HG02973 (cell line): Measurements from ENCODE around the gene PNPLA7.

ENCODE experiments used
- ATAC-seq: cut with Tn5 transposase; IDR thresholded peaks from one replicate; pipeline ENCODE4 v1.9.1; 2021; ENCODE audit warnings: moderate library complexity; ENCODE audit not compliant: unreplicated experiment

The PNPLA7 gene

DNA sequence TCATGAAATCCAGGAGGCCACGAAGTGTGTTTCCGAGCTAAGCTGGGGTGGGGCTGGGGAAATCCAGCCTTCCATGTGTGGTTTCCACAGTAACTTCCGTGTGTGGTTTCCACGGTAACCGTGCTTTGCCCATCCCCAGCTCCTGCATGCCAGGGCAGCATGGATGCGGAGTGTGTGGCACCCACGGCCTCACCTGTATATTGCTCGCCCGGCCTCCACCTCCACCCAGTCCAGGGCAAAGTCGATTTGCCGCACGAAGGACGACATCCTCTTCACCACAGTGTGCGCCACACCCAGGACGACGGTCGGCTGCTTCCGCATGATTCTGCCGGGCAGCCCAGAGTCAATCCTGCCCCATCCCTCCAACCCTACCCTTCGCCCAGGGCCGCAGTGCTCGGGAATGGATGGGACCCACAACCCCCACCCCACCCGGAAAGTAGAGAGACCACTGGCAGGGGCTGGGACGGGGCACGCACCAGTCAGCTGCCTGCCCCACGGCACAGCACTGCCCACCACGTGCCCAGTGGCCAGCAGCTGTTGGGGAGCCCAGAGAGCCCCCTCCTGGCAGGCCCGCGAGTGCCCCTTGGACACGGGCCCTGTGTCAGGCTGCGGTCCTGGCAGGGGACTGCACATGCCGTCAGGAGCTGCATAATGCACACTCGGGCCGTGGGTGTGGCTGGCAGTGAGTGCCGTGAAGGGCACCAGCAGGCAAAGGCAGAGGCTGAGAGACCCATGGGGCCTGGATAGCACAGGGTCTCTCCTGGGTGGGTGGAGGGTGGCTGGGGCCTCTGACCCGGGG is 52.1 kb downstream of the PNPLA7 start:
- no peak for ATAC-seq

DNA sequence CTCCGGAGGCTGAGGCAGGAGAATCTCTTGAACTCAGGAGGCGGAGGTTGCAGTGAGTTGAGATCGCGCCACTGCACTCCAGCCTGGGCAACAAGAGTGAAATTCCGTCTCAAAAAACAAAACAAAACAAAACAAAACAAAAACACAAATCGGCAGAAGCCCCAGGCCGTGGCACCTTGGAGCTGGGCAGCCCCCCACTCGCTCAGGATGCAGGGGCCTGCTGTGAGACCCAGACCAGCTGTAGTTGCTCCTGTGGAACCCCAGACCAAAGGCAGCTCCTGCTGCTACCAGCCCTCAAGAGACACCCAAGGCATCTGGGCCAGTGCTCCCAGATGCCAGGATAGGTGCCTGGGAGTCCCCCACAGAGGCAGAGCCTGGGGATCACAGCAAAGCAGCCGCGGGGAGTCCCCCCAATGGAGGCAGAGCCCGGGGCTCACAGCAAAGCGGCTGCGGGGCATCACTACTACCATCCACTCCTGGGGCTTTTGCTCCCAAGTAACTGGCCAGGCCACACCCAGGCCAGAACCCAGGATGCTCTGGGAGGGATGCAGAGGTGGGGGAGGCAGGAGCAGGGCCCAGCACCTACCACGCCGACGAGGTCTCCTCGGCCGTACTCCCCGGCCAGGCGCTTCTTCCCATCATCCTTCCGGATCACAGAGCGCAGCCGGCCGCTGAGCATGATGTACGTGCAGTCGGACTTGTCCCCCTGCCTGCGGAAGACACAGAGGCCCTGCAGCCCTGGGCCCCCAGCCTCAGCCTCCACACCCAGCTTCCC is 53.4 kb downstream of the PNPLA7 start:
- ATAC-seq, result no peak

DNA sequence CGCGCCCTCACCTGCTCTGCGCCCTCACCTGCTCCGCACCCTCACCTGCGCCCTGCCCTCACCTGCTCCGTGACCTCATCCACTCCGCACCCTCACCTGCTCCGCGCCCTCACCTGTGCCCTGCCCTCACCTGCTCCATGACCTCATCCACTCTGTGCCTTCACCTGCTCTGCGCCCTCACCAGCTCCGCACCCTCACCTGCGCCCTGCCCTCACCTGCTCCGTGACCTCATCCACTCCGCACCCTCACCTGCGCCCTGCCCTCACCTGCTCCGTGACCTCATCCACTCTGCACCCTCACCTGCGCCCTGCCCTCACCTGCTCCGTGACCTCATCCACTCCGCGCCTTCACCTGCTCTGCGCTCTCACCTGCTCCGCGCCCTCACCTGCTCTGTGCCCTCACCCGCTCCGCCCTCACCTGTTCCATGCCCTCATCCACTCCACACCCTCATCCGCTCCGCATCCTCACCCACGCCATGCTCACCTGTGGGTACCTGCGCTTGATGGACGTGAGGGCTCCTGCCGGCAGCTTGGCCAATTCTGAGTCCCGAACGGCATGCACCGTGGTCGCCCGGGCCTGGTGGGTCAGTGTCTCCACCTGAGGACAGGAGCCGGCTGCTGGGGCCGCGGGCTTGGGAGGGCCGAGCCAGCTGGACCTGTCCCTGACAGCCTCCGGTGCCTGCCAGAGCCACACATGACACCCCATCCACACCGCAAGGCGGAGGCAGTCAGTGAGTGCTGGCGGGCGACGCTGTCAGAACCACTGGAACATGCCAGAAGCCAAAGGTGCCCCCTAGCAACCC is 55.5 kb downstream of the PNPLA7 start:
- no peak for ATAC-seq

- no peak for ATAC-seq
Observed at GRCh38 chr9:137494104-137494544, 56.1 kb downstream of the PNPLA7 start.

DNA sequence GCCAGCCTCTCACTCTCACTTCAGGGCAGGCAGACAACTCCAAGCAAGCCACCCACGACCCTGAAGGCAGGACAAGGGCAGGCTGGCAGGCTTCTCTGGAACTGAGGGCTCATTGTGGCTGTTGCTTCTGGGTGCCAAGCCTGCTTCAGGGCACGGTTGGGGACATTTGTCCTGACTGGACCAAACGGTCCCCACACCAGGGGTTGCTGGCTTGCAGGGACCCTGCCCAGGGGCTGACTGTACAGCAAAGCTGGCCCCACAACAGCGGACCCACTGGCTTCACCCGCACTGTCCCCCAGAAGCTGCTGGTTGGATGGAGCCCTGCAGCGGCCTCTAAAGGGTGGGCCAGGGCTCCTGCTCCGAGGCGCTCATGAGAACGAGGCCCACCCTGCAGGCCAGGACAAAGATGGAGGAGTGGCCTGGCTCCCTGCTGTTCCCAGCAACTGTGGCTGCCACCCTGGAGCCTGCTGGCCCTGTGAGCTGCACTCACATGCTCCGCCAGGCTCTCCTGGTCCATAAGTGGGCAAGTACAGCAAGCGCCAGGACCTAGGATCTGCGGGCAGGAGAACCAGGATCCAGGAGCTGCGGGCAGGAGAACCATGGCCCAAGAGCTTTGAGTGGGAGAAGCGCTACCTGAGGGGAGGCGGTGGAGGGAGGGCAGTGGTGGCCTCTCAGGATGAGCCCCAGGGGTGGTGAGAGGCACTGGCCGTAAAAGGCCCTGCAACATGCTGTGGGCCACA is 56.7 kb downstream of the PNPLA7 start:
- no peak for ATAC-seq

GRCh38 chr9:137492464-137493363 is 57.5 kb downstream of the PNPLA7 start:
- ATAC-seq, result no peak

DNA sequence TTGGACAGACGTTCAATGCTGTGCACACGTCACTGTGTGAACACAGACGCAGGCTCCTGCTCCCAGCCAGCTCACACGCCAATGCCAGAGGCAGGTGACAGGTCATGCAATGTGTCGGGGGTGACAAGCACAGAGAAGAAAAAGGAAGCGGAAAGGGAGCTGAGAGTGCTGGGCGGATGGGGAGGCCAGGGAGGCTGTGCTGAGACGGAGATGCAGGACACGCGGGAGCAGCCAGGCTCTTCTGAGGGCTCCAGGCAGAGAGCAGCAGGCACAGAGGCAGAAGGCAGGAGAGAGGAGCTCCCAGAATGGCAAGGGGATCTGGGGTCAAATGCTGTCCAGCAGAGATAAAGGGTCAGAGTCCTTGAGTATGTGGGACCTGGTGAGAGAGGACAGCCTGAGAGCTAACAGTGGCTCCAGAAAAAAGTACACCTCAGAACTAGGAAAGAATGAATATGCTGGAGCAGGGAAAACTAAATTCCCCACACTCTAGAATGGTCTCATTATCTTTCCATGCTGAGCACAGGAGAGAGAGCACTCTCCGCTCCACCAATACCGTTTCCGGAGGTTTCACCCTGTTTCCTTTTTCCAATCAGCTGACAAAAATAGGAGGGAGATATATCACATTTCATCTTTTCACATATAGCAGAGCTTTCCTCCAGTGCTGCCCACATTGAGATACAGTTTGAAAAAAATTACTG is 58.3 kb downstream of the PNPLA7 start:
- ATAC-seq, result no peak

DNA sequence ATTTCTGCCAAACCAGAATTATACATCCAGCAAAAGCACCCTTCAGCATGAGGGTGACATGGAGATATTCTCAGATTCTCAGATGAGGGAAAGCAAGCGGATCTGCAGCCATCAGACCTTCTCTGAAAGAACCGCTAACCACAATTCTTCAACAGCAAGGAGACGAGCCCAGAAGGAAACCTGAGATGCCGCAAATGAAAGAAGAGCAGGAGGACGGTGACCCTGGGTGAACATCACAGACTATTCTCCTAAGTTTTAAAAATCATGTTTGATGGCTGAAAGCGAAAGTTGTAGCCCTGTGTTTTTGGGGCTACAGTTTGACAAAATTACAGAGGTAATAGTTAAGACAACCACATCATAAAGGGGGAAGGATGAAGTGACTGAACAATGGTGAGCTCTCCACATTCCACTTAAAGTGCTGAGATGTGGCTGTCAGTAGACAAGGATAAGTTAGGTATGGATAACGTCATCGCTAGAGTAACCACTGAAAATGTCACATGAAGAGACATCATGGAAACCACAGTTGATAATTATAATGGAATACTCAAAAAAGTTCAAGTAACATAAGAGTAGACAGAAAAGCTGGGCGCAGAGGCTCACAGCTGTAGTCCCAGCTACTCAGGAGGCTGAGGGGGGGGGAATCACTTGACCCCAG is 59.5 kb downstream of the PNPLA7 start:
- ATAC-seq, result no peak

DNA sequence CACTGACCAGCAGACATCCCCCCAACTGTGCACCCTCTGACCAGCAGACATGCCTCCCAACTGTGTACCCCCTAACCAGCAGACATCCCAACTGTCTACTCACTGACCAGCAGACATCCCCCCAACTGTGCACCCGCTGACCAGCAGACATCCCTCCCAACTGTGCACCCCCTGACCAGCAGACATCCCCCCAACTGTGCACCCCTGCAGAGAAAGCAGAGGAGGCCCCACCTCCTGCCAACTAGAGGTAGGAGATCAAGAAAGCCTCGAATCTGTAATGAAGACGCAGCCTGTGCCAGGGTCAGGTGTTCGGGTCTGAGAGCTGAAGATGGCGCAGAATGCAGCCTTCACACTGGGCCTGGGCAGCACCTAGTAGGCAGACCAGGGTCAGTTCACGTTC is 61.3 kb downstream of the PNPLA7 start:
- ATAC-seq, result no peak

DNA sequence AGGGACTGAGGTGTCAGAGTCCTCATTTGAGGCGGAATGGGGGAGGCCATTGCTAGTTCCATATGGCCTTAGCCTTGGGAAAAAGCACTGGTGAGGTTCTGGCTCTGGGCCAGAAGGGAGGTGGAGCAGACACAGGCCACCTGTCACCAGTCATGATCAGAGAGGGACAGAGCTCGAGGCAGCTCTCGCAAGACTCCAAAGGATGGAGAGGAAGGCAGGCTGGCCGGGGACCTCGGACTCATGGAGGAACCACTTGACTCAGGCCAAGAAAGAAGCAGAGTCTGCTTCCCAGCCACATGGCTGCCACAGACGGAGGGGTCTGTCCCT is 61.9 kb downstream of the PNPLA7 start:
- no peak for ATAC-seq

GRCh38 chr9:137487454-137488326 is 62.5 kb downstream of the PNPLA7 start:
- ATAC-seq, result no peak

DNA sequence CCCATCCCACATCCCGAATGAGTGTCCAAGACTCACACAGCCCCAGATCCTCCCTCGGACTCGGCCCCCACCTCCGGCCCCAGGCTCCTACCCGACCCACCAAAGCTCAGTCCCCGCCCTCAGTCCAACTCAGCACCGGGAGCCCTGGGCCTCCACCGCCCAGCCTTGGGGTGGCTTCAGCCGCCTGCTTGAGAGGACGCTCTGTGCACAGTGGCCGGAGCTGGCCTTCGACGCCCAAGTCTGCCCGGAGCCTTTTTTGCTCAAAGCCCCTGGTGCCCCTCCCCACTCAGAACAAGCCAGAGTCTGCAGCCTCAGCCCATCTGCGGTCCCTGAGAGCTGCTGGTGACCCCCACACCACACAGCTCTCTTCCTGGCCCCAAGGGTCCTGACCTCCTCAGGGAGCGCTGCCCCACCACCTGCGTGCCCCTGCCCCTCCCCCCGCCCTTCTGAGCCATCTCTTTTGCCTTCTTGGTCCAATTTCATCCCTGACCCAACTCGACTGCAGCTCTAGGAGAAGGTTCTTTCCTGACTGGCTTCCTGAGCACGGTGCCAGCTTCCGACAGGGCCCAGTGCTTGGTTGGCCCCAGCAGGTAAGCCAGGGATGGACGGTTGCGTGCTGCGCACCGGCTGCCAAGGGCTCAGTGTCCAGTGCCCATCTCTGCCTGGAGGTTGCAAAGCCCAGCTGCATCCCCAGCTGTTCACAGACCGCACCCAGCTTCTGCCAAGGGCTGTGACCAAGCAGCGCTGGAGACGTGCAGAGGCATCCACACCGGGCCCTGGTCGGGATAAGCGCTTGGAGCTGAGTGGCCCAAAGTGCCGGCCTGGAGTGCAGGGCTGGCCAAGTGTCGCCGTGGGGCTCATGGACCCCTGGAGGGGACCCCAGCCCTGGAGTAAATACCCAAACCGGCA is 63.4 kb downstream of the PNPLA7 start:
- ATAC-seq, result no peak

- ATAC-seq, result no peak
Observed at GRCh38 chr9:137486141-137486490, 64.1 kb downstream of the PNPLA7 start.

- no peak for ATAC-seq
Observed at GRCh38 chr9:137485343-137486140, 64.7 kb downstream of the PNPLA7 start.

- no peak for ATAC-seq
Observed at GRCh38 chr9:137484551-137485315, 65.5 kb downstream of the PNPLA7 start.
